ENCODE data around the gene CEBPA.

DNA sequence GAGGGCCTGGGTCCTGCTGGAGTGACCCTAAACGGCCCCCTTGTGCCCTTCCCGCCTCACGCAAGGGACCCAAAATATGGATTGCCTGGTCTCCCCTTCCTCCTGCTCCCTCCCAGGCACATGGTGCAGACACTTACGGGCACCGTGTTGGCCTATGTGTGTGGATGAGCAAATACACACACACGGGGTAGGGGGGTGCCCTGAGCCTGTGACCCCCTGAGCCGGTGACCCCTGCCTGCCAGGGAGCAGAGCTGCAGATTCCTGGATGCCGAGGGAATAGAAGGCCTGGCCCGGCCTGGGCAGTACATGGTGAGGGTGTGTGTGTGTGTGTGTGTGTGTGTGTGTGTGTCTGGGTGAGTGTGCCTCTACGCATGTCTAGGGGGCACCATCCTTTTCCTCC is 33.3 kb downstream of the CEBPA start:
- TF ChIP-seq, protein P1, sequence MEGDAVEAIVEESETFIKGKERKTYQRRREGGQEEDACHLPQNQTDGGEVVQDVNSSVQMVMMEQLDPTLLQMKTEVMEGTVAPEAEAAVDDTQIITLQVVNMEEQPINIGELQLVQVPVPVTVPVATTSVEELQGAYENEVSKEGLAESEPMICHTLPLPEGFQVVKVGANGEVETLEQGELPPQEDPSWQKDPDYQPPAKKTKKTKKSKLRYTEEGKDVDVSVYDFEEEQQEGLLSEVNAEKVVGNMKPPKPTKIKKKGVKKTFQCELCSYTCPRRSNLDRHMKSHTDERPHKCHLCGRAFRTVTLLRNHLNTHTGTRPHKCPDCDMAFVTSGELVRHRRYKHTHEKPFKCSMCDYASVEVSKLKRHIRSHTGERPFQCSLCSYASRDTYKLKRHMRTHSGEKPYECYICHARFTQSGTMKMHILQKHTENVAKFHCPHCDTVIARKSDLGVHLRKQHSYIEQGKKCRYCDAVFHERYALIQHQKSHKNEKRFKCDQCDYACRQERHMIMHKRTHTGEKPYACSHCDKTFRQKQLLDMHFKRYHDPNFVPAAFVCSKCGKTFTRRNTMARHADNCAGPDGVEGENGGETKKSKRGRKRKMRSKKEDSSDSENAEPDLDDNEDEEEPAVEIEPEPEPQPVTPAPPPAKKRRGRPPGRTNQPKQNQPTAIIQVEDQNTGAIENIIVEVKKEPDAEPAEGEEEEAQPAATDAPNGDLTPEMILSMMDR (IDR thresholded peaks at IDR 0.05; ENCODE audit: low read length): no peak
- TF ChIP-seq EZH2 (optimal IDR thresholded peaks at IDR 0.05; ENCODE audit: low read depth, low read length): no peak
